ENCODE results near the gene LMOD2. TPM values are rescaled to one million over a fixed set of nuclear protein-coding genes. Genes with fewer than 3 reads are reported as not detected.
A peak's percentile ranks its signal among the peaks of the same experiment; 100 is the strongest.

The LMOD2 gene
- total and polyA plus RNA-seq, 9 of the 15 experiments (the other 6 are each of a cell fraction or from before 2014, with no cell fraction given) = 0.04 TPM; not detected in 8

- TF ChIP-seq ZMIZ1 (IDR thresholded peaks at IDR 0.05; ENCODE audit: low read depth in 2 of 2, low read length in 2 of 2) (no peak), SIN3B (IDR thresholded peaks at IDR 0.05; ENCODE audit: low read depth) (no peak), FOSL1 (tag; conservative IDR thresholded peaks at IDR 0.05) (peak; percentile 59), PTTG1 (tag; IDR thresholded peaks at IDR 0.05; ENCODE audit: low read depth) (0 out of 2 replicates have a peak, but pooled peaks have one; percentile 51), ZNF23 (CRISPR knock-in tag; IDR thresholded peaks at IDR 0.05) (0 out of 2 replicates have a peak, but pooled peaks have one; percentile 36), ZNF124 (CRISPR knock-in tag; IDR thresholded peaks at IDR 0.05) (no peak), ZNF79 (CRISPR knock-in tag; IDR thresholded peaks at IDR 0.05; ENCODE audit: low read depth) (peak; percentile 43; the same call in 1 of the 2 replicates), SNRNP70 (optimal IDR thresholded peaks at IDR 0.05; ENCODE audit: low read depth, low read length) (no peak), SRSF7 (optimal IDR thresholded peaks at IDR 0.05; ENCODE audit: low read depth, low read length) (no peak), TAF7 (tag; IDR thresholded peaks at IDR 0.05) (no peak), E2F3 (CRISPR knock-in tag; IDR thresholded peaks at IDR 0.05) (peak; percentile 60; the same call in 1 of the 2 replicates), ZNF239 (CRISPR knock-in tag; IDR thresholded peaks at IDR 0.05) (peak; percentile 65), ZBTB43 (CRISPR knock-in tag; IDR thresholded peaks at IDR 0.05) (no peak), CBX2 (IDR thresholded peaks at IDR 0.05; ENCODE audit: insufficient read depth, low read length, poor library complexity, severe bottlenecking) (no peak), CAMTA2 (CRISPR knock-in tag; conservative IDR thresholded peaks at IDR 0.05) (no peak), DMBX1 (CRISPR knock-in tag; IDR thresholded peaks at IDR 0.05; ENCODE audit: borderline replicate concordance) (no peak), BACH1 (tag; IDR thresholded peaks at IDR 0.05) (peak; percentile 65; the same call in 1 of the 2 replicates), HBP1 (CRISPR knock-in tag; IDR thresholded peaks at IDR 0.05) (peak; percentile 53; the same call in 1 of the 2 replicates), POU5F1 (IDR thresholded peaks at IDR 0.05; ENCODE audit: borderline replicate concordance, low read depth, low read length, partially characterized antibody) (no peak), FOS (IDR thresholded peaks at IDR 0.05; ENCODE audit: extremely low read depth, insufficient read length) (no peak), SMAD3 (CRISPR knock-in tag; conservative IDR thresholded peaks at IDR 0.05) (peak; percentile 66; the same call in 1 of the 2 replicates), DDX20 (tag; IDR thresholded peaks at IDR 0.05; ENCODE audit: low read depth) (0 out of 2 replicates have a peak, but pooled peaks have one; percentile 27)
These were observed 8.4 kb upstream of the LMOD2 start (continued) for GRCh38 chr7:123647106-123647730.
